HG02885 (cell line): ENCODE data around the gene SEZ6.

Source experiments
- ATAC-seq: cut with Tn5 transposase; IDR thresholded peaks from one replicate; pipeline ENCODE4 v1.9.1; 2021; ENCODE audit warnings: mild to moderate bottlenecking; ENCODE audit not compliant: unreplicated experiment, poor library complexity

SEZ6 gene, protein sequence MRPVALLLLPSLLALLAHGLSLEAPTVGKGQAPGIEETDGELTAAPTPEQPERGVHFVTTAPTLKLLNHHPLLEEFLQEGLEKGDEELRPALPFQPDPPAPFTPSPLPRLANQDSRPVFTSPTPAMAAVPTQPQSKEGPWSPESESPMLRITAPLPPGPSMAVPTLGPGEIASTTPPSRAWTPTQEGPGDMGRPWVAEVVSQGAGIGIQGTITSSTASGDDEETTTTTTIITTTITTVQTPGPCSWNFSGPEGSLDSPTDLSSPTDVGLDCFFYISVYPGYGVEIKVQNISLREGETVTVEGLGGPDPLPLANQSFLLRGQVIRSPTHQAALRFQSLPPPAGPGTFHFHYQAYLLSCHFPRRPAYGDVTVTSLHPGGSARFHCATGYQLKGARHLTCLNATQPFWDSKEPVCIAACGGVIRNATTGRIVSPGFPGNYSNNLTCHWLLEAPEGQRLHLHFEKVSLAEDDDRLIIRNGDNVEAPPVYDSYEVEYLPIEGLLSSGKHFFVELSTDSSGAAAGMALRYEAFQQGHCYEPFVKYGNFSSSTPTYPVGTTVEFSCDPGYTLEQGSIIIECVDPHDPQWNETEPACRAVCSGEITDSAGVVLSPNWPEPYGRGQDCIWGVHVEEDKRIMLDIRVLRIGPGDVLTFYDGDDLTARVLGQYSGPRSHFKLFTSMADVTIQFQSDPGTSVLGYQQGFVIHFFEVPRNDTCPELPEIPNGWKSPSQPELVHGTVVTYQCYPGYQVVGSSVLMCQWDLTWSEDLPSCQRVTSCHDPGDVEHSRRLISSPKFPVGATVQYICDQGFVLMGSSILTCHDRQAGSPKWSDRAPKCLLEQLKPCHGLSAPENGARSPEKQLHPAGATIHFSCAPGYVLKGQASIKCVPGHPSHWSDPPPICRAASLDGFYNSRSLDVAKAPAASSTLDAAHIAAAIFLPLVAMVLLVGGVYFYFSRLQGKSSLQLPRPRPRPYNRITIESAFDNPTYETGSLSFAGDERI

DNA sequence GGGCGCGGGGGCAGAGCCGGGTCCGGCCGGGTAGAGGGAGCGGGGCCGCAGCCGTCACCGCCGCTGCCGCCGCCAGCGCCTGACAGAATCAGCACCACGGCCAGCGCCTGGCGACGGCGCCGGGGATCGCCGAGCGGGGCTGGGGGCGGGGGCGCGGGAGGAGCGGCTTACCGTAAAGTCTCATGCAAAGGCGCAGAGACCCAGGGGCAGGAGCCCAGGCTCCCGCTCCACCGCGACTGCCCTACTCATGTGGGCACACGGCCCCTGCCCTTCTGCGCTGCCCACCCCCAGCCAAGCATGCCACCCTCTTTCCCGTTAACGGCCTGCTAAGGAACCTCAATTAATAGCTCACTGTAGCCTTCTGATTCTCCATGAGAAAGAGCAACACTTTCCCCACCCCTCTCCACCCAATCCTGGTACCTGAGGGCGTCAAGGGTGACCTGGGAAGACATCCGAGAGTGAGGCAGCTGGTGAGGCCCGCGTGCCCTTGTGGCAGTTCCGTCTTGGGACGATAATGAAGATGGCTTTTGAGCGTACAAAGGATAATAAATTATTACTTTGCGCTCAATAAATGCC, at the start of gene SEZ6:
Gene SEZ6, minus strand, starts transcription at position 98 of the 576 bp plus-strand sequence. CDS start 164 bp downstream, outside the sequence.
- no peak for ATAC-seq

DNA sequence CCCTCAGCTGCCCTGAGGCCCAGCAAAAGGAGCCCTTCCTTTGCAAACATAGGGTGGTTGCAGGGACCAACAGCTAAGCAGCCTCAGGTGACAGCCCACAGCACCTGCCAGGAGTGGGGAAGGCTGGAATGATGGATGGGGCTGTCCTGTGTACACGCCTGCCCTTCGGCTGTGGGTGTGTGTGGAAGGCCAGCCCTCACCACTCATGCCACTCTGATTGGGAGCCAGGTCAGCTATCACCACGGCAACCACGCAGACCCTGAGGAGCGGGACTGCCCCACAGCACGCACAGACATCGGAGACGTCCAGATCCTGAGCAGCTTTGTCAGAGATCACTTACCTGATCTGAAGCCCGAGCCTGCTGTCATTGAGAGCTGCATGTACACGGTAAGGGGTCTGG, 49.0 kb upstream of the SEZ6 start:
- ATAC-seq: no peak

DNA sequence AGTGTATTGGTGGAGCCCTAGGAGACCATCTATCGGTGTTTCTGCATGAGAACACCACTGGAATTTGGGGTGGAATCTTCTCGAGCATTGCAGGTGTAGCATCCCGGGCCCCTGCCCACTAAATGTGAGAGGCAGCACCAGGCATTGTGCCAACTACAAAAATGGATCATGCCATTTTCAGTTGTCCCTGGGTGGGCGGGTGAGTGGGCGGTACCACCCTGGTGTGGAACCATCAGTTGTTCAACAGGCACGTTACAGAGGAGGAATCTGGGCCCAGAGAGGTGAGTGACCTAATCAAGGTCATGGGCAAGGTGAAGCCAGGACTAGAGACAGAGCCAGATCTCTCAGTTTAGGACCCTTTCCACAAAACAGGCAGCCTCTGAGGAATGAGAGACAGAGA, 45.9 kb upstream of the SEZ6 start:
- ATAC-seq: no peak

DNA sequence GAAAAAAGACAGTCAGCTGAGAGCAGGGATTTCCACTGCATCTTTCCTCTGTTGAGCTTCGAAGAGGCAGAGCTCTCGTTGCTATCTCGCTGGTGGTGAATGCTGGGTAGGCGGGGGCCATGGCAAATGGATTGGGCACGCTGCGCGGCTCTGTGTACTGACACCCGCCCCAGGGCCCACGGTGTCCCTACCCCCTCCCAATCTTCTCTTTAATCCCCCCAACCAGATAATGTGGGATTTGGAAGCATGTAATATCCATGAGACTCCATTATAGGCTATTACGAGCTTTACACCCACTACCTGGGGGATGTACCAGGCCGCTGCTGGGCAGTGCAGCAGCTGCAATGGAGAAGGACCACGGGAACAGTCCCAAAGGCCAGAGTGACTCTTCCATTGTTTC, 45.4 kb upstream of the SEZ6 start:
- no peak for ATAC-seq

DNA sequence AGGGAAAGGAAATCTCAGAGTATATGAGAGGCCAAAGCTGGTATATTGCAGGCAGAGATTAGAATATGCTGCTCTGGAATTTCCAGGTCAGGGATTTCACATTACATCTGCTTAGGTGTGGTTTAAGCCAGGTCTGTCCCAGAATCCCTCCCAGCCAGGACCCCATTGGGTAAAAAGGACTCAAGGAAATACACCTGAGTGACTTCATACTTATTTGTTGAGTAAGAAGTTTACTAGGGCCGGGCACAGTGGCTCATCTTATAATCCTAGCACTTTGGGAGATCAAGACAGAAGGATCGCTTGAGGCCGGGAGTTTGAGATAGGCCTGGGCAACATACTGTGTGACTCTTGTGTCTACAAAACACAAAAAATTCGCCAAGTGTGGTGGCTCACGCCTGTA, 44.3 kb upstream of the SEZ6 start:
- no peak for ATAC-seq

DNA sequence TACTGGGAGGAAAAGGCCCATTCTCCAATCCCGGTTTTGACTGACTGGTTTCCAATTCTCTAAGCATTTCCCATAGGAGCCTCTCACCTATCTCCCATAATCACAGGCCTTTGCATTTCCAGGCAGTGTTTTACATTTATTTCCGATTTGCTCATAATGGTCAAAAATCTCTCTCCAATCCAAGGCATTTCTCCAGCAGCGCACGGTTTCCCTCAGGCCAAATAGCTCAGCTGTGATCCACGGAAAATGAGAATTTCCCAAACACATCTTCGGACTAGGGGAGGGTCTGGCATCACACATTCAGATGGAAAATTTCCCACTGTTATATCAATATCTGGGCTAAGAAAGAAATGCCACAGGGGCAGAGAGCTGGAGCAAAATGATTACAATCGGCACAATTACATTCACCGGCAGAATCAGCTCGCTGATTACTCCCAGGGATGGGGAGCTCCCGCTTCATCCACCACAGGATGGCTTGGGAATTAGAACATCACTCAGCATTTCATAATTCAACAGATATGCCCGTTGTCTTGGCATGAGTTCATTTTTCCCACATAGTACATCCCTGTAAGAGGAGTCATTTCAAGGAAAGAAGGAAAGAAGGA, 43.8 kb upstream of the SEZ6 start:
- no peak for ATAC-seq

DNA sequence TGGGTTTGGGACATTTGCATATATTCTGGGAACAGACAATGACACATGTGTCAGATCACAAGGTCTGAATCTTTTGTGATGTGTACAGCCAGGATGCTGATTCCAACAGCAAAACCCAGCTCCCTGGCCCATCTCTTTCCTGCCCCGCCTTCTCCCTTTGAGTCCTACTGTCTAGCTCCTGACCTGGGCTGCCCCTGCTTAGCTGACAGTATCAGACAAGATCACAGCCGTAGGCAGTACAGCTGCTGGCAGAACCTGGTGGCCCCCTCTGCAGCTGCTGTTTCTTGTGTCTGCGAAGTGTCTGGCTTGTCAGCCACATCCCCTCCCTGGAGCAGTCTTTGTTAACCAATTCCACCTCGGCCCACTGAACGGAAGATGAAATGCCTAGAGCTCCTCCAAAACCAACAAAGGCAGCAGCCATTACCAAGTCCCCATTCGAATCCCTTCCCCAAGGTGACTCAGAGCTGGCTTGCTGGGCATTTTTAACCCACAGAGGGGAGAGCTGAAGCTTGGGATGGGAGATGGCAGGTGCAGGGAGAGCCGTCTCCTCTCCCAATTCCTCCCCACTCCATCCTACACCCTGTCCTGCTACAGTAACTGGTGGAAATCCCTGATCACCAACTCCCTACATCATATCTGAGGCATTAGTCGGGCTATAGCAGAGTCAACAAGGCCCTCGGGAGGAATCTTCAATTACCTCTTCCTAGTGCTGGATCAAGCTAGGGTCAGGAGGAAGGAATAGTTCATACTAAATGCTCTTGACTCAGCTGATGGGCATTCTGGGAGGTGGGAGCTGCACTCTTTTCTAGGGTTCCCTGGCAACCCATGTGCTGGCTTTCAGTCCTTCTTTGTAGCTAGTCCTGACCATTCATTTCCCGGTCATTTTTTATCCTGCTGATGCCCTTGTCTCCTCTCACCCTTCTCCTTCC, 42.9 kb upstream of the SEZ6 start:
- ATAC-seq: no peak

DNA sequence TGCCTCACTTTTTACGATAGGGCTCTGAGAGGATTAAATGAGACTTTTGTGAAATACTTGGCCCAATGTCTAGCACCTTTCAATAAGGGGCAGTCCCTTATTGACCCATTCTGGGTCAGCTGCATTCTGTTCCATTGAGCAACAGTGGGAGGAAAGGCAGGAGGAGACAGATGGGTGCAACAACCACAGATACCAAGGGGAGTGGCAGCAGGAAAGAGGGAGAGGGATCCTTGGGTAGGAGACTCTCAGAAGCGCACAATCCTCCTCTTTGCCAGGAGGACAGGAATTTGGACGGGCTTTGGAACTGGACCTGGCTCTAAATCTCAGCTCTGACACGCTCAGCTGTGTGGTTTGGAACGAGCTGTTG, 40.6 kb upstream of the SEZ6 start:
- no peak for ATAC-seq

DNA sequence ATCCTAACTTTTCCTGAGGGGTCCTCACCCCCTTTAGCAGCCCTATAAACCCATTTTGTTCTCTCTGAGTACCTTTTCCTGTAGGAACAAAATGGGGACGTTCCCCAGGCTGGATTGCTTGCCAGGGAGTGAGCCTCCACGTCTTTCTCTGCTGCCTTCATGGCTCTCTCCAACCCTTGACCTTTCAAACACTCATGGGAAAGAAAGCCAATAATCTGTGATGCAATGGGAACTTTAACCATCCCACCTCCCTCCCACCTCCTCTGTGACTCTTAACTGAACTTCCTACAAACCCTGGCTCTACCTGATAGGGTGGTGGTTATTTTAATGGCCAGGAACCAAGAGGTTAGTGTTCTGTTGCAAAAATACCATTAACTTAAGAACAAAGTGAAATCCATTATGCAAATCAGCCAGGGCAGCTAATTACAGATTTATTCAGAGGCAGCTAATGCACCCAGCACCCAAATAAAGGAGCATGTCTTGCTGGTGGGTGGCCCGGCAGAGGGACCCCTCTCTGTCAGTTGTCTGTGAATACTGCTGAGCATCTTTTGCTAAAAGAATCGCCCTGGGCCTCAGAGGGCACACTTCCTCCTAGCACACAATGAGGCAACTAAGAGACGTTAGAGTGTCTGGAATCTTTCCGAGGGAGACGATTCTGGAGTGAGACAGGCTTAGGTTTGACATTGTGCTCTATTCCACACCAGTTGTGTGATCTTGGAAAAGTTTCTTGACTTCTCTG, 40.1 kb upstream of the SEZ6 start:
- ATAC-seq: no peak

DNA sequence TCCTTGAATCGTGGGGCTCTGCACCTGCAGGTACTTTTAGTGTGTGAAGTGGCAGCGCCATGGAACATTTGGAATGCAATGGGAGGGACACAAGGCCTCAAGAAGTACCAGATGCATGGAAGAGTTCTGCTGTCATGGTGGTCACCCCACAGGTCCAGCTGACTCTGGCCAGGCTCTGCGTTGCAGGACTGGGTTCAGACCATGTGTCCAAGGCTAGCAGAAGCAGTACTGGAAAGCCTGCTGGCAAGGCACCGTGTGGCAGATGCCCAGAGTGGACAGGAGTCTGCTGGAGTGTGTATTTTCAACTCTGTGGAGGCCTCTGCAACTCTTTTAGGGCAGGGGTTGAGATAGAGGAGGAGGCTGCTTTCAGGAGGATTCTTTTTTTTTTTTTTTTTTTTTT, 39.2 kb upstream of the SEZ6 start:
- ATAC-seq: no peak

DNA sequence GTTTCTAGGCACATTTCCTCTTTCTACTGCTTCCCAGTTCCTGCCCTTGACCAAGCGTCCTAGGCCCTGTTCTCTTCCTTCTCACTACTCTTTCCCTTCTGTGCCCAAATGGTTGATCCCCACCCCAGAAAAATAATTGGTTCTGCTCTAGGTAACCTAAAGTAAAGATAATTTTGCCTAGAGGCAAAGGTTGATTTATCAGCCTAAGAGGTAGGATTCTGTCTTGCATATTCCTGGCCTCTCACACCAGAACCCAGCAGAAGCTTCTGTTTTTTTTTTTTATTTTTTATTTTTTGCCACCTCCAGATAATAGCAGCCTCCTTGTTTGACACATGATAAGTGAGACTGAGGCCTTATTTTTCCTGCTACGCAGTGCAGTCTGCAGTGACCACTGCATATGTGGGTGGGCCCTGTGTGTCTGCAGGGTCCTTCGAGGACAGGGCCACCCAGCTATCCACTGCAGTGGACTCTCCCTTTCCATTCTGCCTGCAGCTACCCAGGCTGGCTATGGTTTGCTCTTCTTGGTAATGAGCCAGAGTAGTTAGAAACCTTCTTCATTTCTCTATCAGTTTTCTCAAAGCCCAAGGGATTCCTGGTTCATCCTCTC, 37.8 kb upstream of the SEZ6 start:
- ATAC-seq: no peak

DNA sequence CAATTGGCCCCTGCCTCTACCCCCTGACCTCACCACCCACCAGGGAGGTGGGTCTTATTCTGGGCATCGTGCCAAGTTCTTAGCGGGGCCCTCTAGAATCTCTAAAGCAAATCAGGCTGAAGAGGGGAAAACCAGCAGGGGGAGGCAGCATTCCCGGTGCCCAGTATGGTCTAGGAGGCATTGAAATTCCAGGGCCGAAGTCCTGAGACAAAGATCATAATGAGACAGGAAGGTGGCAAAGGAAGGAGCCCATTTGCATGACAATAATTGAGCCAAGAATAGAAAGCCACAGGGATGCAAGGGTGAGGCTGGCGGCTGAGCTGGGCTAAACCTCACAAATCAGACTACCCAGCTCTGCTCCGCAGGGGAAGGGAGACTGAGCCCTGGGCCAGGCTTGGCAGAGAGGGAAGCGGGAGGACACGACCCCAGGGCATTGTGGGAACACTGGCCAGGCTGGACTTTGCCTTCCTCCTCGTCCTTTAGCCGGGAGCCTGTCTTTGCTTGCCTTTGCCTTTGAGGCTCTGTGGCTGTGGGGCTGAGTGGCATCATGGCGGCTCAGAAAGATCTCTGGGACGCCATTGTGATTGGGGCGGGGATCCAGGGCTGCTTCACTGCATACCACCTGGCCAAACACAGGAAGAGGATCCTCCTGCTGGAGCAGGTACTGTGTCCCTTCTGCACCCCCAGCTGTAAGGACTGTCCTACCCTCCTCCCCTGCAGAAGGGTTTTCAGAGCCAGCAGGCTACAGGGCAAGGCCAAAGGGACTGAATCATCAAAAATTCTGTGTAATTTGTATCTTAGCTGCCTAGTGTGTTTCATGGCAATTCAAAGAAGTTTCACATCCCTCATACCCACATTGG, 37.1 kb upstream of the SEZ6 start, which contains the start of gene PIPOX:
Gene PIPOX, plus strand, starts transcription at position 463 of the 860 bp plus-strand sequence. Its CDS starts 85 bp downstream, at position 548.
- no peak for ATAC-seq

DNA sequence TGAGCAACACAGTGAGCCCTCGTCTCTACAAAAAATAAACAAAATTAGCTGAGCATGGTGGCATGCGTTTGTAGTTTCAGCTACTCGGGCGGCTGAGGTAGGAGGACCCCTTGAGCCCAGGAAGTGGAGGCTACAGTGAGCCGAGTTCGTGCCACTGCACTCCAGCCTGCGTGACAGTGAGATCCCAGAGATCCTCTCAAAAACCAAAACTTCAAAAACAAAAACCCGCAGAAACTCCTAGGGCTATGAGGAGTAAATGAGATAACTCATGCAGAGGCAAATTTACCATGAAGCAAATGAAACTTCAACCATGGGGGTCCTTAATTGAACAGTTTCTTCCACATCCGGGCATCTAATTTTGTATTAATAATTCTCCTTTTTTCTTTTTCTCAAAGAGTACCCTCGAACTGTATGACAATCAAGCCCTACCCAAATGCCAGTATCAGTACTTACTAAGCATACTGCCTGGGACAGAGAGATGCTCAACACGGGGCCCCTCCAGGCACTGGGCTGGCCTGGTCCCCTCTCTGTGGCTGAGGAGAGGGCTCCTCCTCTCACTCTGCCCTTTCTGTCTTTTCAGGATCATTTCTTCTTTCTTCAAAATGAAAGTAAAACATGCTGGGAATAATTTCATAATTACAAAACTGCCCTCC, 36.3 kb upstream of the SEZ6 start:
- no peak for ATAC-seq

DNA sequence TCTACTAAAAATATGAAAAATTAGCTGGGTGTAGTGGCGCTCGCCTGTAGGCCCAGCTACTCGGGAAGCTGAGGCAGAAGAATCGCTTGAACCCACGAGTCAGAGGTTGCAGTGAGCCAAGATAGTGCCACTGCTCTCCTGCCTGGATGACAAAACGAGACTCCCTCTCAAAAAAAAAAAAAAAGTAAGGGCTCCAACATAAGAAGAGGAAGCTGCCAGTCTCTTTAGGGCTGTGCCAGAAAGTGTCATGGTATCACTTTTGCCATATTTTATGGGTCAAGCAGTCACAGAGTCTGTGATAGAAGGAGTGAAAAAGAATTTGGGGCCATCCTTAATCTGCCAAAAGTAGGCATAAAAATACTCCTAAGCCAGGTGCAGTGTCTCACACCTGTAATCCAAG, 35.7 kb upstream of the SEZ6 start:
- no peak for ATAC-seq

DNA sequence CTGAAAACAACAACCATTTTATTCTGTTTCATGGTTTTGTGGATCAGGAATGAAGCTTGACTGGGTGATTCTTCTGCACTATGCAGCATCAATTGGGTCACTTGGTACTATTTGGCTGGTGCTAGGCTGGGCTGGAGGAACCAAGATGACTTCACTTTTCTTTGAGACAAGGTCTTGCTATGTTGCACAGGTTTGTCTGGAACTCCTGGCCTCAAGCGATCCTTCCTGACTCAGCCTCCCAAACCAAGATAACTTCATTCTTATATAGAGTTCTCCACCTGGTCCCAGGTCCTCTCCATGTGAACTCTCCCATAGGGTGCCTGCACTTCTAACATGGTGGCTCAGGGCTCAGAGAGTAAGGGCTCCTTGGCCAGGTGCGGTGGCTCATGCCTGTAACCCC, 35.3 kb upstream of the SEZ6 start:
- ATAC-seq: no peak

DNA sequence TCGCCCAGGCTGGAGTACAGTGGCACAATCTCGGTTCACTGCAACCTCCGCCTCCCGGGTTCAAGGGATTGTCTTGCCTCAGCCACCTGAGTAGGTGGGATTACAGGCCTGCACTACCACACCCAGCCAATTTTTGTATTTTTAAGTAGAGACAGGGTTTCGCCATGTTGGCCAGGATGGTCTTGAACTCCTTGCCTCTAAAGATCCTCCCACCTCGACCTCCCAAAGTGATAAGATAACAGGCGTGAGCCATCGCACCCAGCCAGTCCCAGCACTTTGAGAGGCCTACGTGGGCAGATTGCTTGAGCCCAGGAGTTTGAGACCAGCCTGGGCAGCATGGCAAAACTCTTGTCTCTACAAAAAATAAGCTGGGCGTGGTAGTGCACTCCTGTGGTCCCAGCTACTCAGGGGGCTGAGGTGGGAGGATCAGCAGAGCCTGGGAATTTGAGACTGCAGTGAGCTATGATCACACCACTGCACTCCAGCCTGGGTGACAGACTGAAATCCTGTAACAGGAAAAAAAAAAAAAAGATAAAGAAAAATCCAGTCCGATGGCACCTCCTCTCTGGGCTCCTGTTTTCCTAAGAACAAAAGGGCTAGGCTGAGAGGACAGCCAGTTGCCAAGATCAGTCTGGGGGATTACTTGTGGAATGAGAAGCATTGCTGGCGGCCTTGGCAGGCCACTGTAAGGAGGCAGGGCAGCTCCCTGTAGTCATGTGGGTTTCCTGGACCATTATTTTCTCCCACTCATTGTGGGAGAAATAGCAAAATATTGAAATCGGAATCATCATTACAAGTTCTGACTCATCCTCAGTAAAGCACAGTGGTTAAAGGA, 34.1 kb upstream of the SEZ6 start:
- no peak for ATAC-seq
